ENCODE measurements around the gene FHAD1. TPM values are rescaled to one million over a fixed set of nuclear protein-coding genes. Genes with fewer than 3 reads are reported as not detected.

The FHAD1 gene
- total RNA-seq, 1 experiment from 2014 or later: 3.5 TPM

GRCh38 chr1:15212216-15212953, 34.6 kb upstream of the FHAD1 start:
- ChIA-PET RAD21 (ENCODE audit: low non-redundant PET in 1 of 2, low total read pairs in 2 of 2, uncharacterized antibody in 2 of 2, unreplicated experiment in 2 of 2) (no interaction called here), CTCF (no interaction called here), POLR2A (no interaction called here)
- Histone ChIP-seq H3K9me3 (ENCODE audit: control insufficient read depth in 1 of 2, insufficient read depth in 1 of 2, low read depth in 1 of 2, low read length in 2 of 2) (no peaks in the 10 kb centered on the region), H3K9me2 (ENCODE audit: insufficient read depth) (no peaks in the 10 kb centered on the region), H3K27ac (ENCODE audit: low read depth, low read length) (no peak overlapping the region), H3K36me3 (ENCODE audit: control insufficient read depth in 1 of 2, insufficient read depth in 2 of 2, low read length in 2 of 2) (peaks cover 0 to 5% of the 10 kb centered on the region in 2 experiments; a peak in 1 of 4 replicates), H2AFZ (ENCODE audit: low read depth, low read length, poor library complexity, severe bottlenecking) (no peak overlapping the region), H3K79me2 (ENCODE audit: insufficient read depth, low read length) (peaks cover 50% of the 10 kb centered on the region), H3K9ac (ENCODE audit: low read length) (no peak overlapping the region), H4K20me1 (ENCODE audit: insufficient read depth) (no peaks in the 10 kb centered on the region), H3K4me1 (ENCODE audit: control insufficient read depth in 1 of 2, insufficient read depth in 2 of 2, low read length in 2 of 2) (peaks cover 0 to under 1% of the 10 kb centered on the region in 2 experiments; a peak in 1 of 4 replicates), H3K27me3 (ENCODE audit: insufficient read depth, low read length) (no peaks in the 10 kb centered on the region), H3K4me2 (ENCODE audit: low read length) (no peak overlapping the region), H3K4me3 (replicated peaks in 1 of 2; ENCODE audit: low read depth in 1 of 2, low read length in 2 of 2) (no peak overlapping the region)
- no peak for TF ChIP-seq POLR2A (IDR thresholded peaks at IDR 0.05; ENCODE audit: borderline replicate concordance, extremely low read depth, insufficient read depth, insufficient read length)
- no peak for TF ChIP-seq EGR1 (IDR thresholded peaks at IDR 0.05; ENCODE audit: low read depth)
- TF ChIP-seq ZFX (IDR thresholded peaks at IDR 0.05): no peak
- no peak for TF ChIP-seq JUND (IDR thresholded peaks at IDR 0.05)
- TF ChIP-seq YY1 (IDR thresholded peaks at IDR 0.05; ENCODE audit: extremely low read depth, insufficient replicate concordance, low read depth, low read length): no peak
- no peak for TF ChIP-seq ZBTB33 (IDR thresholded peaks at IDR 0.05; ENCODE audit: extremely low read depth, insufficient replicate concordance, low read length)
- BruUV-seq (replicated peaks): no TSS peak
- no peak for ATAC-seq
- intact Hi-C loops (cut with micrococcal nuclease): no loop called here
- no peak for DNase-seq (ENCODE audit: low read depth, low spot score)

GRCh38 chr1:15212954-15213291, 34.1 kb upstream of the FHAD1 start:
- peaks cover 45% of the 10 kb centered on the region for H3K79me2 ChIP-seq (ENCODE audit: insufficient read depth, low read length)
- no peak overlapping the region for H3K4me2 ChIP-seq (ENCODE audit: low read length)
- H3K9me3 ChIP-seq (ENCODE audit: control insufficient read depth in 1 of 2, insufficient read depth in 1 of 2, low read depth in 1 of 2, low read length in 2 of 2): no peaks in the 10 kb centered on the region
- H3K9me2 ChIP-seq (ENCODE audit: insufficient read depth): no peaks in the 10 kb centered on the region
- no peak for DNase-seq (ENCODE audit: low read depth, low spot score)
- no peak overlapping the region for H2AFZ ChIP-seq (ENCODE audit: low read depth, low read length, poor library complexity, severe bottlenecking)
- H4K20me1 ChIP-seq (ENCODE audit: insufficient read depth): no peaks in the 10 kb centered on the region
- H3K27me3 ChIP-seq (ENCODE audit: insufficient read depth, low read length): no peaks in the 10 kb centered on the region
- no peak for ATAC-seq
- CTCF ChIA-PET: no interaction called here
- H3K9ac ChIP-seq (ENCODE audit: low read length): no peak overlapping the region
- BruUV-seq (replicated peaks): no TSS peak
- H3K27ac ChIP-seq (ENCODE audit: low read depth, low read length): no peak overlapping the region
- H3K4me3 ChIP-seq (replicated peaks in 1 of 2; ENCODE audit: low read depth in 1 of 2, low read length in 2 of 2): no peak overlapping the region
- POLR2A ChIA-PET: no interaction called here
- peaks cover 0 to 5% of the 10 kb centered on the region in 2 experiments; a peak in 1 of 4 replicates for H3K36me3 ChIP-seq (ENCODE audit: control insufficient read depth in 1 of 2, insufficient read depth in 2 of 2, low read length in 2 of 2)
- peaks cover 2 to 6% of the 10 kb centered on the region in 2 experiments; a peak in 3 of 4 replicates for H3K4me1 ChIP-seq (ENCODE audit: control insufficient read depth in 1 of 2, insufficient read depth in 2 of 2, low read length in 2 of 2)
- RAD21 ChIA-PET (ENCODE audit: low non-redundant PET in 1 of 2, low total read pairs in 2 of 2, uncharacterized antibody in 2 of 2, unreplicated experiment in 2 of 2): no interaction called here
- intact Hi-C loops (cut with micrococcal nuclease): no loop called here
- no peak for TF ChIP-seq EZH2phosphoT487 (IDR thresholded peaks at IDR 0.05; ENCODE audit: borderline replicate concordance)
- no peak for TF ChIP-seq POLR2A (IDR thresholded peaks at IDR 0.05; ENCODE audit: borderline replicate concordance, extremely low read depth, insufficient read depth, insufficient read length)
- no peak for TF ChIP-seq SRF (IDR thresholded peaks at IDR 0.05; ENCODE audit: low read depth)
- no peak for TF ChIP-seq YY1 (IDR thresholded peaks at IDR 0.05; ENCODE audit: extremely low read depth, insufficient replicate concordance, low read depth, low read length)
- TF ChIP-seq MAX (IDR thresholded peaks at IDR 0.05): no peak
- no peak for TF ChIP-seq REST (IDR thresholded peaks at IDR 0.05; ENCODE audit: low read depth)
- no peak for TF ChIP-seq TCF7L2 (IDR thresholded peaks at IDR 0.05; ENCODE audit: borderline replicate concordance, extremely low read depth, insufficient read depth, insufficient read length)
- TF ChIP-seq RAD21 (IDR thresholded peaks at IDR 0.05; ENCODE audit: low read depth): no peak

All from HCT116 (cell line).